Activated gamma-delta T cell treated with Interleukin-2 at 50 U/mL for 16 hours (primary cell): ENCODE results near the gene TRERF1.
A peak's percentile ranks its signal among the peaks of the same experiment; 100 is the strongest.
"Not testable (repeated sequence)": the region's sequence is repeated elsewhere in the genome, so short reads cannot be mapped to it uniquely, and the experiment has no call there.

ENCODE experiments used
- DNase-seq: peaks from one replicate; pipeline ENCODE4 v3.0.0-alpha.2; 2020

The TRERF1 gene

DNA sequence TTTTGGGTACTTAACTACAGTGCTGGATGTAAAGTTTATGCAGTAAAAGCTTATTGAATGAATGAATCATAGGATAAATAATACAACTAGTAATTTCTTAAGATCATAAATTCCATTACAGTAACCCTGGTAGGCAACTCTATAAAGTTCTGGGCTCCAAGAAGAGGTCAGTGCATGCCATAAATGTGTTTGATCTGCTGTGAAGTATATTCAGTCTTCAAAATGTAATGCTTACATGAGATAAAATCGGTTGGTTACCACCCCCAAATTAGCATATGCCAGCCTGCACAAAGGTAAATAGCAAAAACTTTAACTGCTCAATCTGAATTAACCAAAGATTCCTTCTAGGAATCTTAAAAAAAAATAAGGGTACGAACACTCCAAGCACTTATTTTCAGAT is 244.2 kb downstream of the TRERF1 start:
- DNase-seq = not testable (repeated sequence)

DNA sequence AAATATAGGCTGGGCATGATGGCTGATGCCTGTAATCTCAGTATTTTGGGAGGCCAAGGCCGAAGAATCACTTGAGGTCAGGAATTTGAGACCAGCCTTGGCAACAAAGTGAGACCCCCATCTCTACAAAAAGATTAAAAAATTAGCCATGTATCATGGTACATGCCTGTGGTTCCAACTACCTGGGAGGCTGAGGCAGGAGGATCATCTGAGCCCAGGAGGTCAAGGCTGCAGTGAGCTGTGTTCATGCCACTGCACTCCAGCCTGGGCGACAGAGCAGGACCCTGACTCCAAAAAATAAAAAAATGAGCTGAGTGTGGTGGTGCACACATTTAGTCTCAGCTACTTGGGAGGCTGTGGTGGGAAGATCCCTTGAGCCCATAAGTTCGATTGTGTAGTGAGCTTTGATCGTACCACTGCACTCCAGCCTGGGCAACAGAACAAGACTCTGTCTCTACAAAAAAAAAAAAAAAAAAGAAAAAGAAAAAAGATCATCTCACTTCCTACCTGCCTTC is 246.9 kb downstream of the TRERF1 start:
- DNase-seq = no peak

GRCh38 chr6:42203183-42203582 is 248.5 kb downstream of the TRERF1 start:
- DNase-seq = no peak

- not testable (repeated sequence) for DNase-seq
Observed at GRCh38 chr6:42202131-42202915, 249.4 kb downstream of the TRERF1 start.

GRCh38 chr6:42201382-42201781 is 250.3 kb downstream of the TRERF1 start:
- DNase-seq = no peak

DNA sequence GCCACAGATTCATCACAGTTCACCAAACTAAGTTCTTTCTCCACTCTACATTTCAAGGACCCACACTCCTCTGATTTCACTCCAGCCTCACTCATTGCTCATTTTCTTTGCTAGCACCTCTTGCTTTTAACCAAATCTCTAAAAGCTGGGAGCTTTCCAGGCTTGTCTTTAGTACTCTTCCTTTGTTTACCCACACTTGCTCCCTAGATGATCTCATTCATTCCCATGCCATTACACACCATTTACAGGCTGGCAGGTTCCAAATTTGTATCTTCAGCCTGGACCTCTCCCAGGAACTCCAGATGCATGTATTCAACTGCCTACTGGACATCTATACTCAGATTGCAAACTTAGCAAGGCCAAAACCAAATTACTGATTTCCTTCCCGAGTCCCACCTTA is 251.7 kb downstream of the TRERF1 start:
- DNase-seq = no peak

DNA sequence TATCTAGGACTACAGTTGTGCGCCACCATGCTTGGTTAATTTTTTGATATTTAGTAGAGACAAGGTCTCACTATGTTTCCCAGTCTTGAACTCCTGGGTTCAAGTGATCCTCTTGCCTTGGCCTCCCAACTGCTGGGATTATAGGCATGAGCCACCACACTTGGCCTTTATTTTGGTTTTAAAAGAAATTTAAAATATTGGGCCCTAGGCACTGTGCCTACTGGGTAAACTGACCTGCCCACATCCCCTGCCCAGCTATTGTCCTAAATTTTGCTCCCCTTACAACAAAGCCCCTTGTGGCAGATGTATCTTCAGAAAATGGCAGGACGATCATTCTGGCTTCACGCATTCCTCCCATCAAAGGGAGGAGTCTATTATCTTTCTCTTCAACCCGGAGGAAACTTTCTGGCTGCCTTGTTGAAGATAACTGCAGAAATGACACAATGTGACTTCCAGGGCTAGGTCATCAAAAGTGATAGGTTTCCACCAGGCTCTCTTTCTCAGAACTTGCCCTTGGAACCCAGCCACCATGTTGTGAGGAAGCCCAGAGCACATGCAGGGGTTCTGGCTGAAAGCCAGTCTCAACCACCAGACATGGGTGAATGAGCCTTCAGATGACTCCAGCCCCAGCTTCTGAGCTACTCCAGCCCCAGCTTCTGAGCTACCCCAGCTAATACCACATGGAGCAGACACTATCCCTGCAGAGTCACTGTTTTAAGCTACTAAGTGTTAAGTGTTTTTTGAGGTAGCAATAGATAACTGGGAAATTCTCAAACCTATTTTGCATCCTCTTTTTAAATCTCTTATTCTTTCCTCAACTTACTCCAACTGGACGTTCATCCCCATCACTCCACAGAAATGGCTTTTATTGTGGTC is 252.4 kb downstream of the TRERF1 start:
- DNase-seq = no peak

- DNase-seq = no peak
Observed at GRCh38 chr6:42197555-42198362, 254.0 kb downstream of the TRERF1 start.

- no peak for DNase-seq
Observed at GRCh38 chr6:42195415-42195814, 256.3 kb downstream of the TRERF1 start.

- DNase-seq = no peak
Observed at GRCh38 chr6:42194056-42194455, 257.7 kb downstream of the TRERF1 start.

DNA sequence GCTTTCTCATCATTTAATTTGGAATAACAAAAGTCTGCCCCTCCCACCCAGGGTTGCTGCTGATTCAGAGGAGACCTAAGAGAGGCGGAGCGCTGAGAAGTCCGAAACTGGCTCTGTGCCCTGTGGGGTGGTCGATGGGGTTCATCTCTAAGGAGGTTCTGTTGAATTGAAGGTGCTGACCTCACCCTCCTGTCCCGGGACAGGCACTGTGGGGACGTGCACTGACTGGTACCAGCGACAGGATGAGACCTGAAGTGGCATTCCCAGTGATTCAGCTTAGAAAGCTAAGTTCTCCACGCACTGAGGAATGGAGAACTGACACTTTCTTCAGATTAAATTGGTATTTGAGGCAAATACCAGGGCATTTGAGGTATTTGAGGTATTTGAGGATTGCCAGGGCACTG is 258.2 kb downstream of the TRERF1 start:
- DNase-seq = no peak

DNA sequence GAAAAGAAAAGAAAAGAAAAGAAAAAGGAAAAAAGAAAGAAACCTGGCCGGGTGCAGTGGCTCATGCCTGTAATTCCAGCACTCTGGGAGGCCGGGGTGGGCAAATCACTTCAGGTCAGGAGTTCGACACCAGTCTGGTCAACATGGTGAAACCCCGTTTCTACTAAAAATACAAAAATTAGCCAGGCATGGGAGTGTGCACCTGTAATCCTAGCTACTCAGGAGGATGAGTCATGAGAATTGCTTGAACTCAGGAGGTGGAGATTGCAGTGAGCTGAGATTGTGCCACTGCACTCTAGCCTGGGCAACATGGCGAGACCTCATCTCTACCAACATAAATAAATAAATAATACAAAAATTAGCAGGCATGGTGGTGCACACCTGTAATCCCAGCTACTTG is 259.3 kb downstream of the TRERF1 start:
- DNase-seq = not testable (repeated sequence)

- DNase-seq = no peak
Observed at GRCh38 chr6:42190554-42191183, 261.1 kb downstream of the TRERF1 start.

DNA sequence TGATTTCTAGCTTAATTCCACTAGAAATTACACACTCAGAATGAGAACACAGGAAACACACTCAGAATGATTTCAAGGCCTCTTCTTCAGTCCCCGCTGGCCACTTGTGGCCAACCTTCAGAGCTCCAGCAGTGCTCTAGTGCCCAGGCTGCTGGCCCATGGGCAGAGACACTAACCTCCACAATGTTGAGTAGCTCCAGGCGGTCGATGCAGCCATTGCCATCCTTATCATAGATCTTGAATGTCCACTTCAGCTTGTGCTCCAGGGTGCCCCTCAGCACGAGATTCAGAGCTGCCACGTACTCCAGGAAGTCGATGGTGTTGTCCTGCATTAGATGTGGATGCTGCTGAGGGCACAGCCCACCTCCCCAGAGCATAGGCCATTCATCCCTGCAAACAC is 263.3 kb downstream of the TRERF1 start:
- no peak for DNase-seq

DNA sequence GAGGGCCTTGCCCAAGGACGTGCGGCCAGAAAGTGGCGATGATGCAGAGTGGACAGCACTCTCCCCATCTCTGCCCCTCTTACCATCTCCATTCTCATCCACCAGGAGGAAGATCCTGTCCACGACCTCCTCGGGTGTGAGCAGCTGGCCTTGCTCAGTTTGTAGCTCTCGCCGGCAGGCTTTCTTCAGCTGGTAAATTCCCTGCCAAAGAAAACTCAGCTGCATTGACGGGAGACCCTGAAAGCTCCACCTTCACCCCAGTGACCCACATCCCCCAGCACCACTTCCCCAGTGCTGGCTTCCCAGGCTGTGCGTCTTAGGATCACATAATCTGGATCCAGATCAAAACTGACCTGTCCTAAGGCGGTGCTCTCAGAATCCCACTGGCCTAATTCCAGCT is 266.1 kb downstream of the TRERF1 start:
- no peak for DNase-seq

GRCh38 chr6:42184475-42184874 is 267.3 kb downstream of the TRERF1 start:
- DNase-seq = no peak

DNA sequence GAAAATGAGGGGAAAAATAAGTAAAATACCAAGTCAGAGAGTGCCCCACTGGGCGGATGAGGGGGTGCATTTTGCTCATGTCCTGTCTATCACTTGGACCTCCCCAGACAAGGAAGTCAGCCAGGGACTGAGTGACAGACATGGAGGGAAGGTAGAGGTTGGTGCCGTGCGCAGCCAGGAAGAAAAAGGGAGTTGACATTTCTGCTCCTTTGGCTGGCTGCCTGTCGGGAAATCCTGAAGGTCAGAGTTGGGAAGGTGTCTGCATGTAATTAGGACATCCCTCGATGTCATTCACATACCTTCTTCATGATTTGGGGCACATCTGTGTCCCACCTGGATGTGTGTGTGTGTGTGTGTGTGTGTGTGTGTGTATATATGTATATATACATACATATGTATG is 269.6 kb downstream of the TRERF1 start:
- no peak for DNase-seq

DNA sequence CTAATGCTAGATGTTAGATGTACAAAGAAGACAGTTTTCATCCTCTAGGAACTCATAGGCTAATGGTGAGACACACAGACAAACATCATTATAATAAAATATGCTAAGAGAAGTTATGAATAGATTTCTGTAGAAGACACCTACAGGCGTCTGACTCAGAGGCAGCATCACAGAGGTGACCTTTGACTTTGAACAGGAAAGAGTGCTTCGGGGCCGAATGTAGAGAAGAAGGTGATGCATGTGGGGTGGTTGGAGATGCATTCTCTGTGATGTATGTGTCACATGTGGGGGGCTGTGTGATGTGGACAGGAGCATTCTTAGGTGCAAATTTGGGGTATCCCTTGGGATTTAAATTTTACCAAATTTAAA is 271.8 kb downstream of the TRERF1 start:
- no peak for DNase-seq

- no peak for DNase-seq
Observed at GRCh38 chr6:42179261-42179944, 272.3 kb downstream of the TRERF1 start.

GRCh38 chr6:42177514-42178364 is 274.0 kb downstream of the TRERF1 start:
- peak; percentile 7 for DNase-seq

DNA sequence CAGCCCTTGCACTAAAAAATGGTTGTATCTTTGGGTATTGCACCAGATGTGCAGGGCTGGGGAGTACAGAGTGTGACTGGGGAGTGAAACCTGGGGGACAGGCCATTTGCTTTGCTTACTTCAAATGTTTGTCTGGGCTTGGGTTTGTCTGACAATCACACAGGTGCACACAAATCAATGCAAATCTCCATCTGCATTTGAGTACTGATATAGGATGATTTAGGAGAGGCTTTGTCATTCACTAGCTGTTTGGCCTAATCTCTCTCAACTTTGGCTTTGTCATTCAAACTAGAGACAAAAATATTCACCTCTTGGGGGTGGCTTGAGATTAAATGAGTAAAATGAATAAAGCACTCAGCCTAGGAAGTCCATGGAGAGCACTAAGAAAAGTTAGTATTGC is 274.7 kb downstream of the TRERF1 start:
- no peak for DNase-seq
